Pons (tissue), 1 donor: ENCODE data around the gene AHCYL2.
"Not testable (repeated sequence)": the region's sequence is repeated elsewhere in the genome, so short reads cannot be mapped to it uniquely, and the experiment has no call there.

ENCODE experiments used
- DNase-seq: peaks from one replicate; pipeline ENCODE4 v3.0.0-alpha.2; 2016; ENCODE audit warnings: low spot score

Gene AHCYL2

GRCh38 chr7:129385116-129385515, 160.3 kb downstream of the AHCYL2 start:
- DNase-seq, result no peak

- DNase-seq, result no peak
These were observed 160.8 kb downstream of the AHCYL2 start for GRCh38 chr7:129385598-129385997.

GRCh38 chr7:129386506-129386905, 161.7 kb downstream of the AHCYL2 start:
- DNase-seq, result no peak

GRCh38 chr7:129387537-129387936, 162.7 kb downstream of the AHCYL2 start:
- no peak for DNase-seq

- DNase-seq, result peak; percentile 49
These were observed 163.7 kb downstream of the AHCYL2 start for GRCh38 chr7:129388333-129389098.

GRCh38 chr7:129389829-129390228, 165.0 kb downstream of the AHCYL2 start:
- DNase-seq, result no peak

GRCh38 chr7:129390314-129390713, 165.5 kb downstream of the AHCYL2 start:
- no peak for DNase-seq

- DNase-seq, result no peak
These were observed 166.8 kb downstream of the AHCYL2 start for GRCh38 chr7:129391546-129392171.

- no peak for DNase-seq
These were observed 168.4 kb downstream of the AHCYL2 start for GRCh38 chr7:129393255-129393654.

GRCh38 chr7:129394101-129394500, 169.3 kb downstream of the AHCYL2 start:
- no peak for DNase-seq

- DNase-seq, result no peak
These were observed 170.4 kb downstream of the AHCYL2 start for GRCh38 chr7:129394982-129395914.

GRCh38 chr7:129401228-129401966, 176.6 kb downstream of the AHCYL2 start:
- no peak for DNase-seq

- no peak for DNase-seq
These were observed 177.4 kb downstream of the AHCYL2 start for GRCh38 chr7:129401967-129402860.

- no peak for DNase-seq
These were observed 180.7 kb downstream of the AHCYL2 start for GRCh38 chr7:129405527-129405926.

GRCh38 chr7:129410238-129410637, 185.4 kb downstream of the AHCYL2 start:
- not testable (repeated sequence) for DNase-seq

- DNase-seq, result no peak
These were observed 187.7 kb downstream of the AHCYL2 start for GRCh38 chr7:129412501-129412900.

GRCh38 chr7:129417073-129417472, 192.2 kb downstream of the AHCYL2 start:
- DNase-seq, result no peak

GRCh38 chr7:129421717-129422250, 197.0 kb downstream of the AHCYL2 start:
- no peak for DNase-seq

- DNase-seq, result no peak
These were observed 197.9 kb downstream of the AHCYL2 start for GRCh38 chr7:129422727-129423126.

- DNase-seq, result no peak
These were observed 199.0 kb downstream of the AHCYL2 start for GRCh38 chr7:129423700-129424410.
